Head of caudate nucleus (tissue), 42 donors: ENCODE measurements around the gene STIM1.

Experiments
- DNase-seq, 42 donors: peaks; one replicate each; pipeline versions ENCODE4 v3.0.0 to v3.0.0-alpha.2; 2020 to 2021; ENCODE audit warnings: mixed read lengths in 7 of 42
- intact Hi-C: fragments of 100-400 bp; cut with DNase I; formaldehyde crosslinking; loops from one replicate; pipeline ENCODE4 v1.15.0; 2022

Gene STIM1

GRCh38 chr11:3929649-3930048 lies 74.2 kb downstream of the STIM1 start:
- intact Hi-C loops, result no loop called here
- DNase-seq, result no peak

GRCh38 chr11:3932698-3933097 lies 77.2 kb downstream of the STIM1 start:
- intact Hi-C loops, result no loop called here
- DNase-seq, result no peak

GRCh38 chr11:3933165-3933628 lies 77.7 kb downstream of the STIM1 start:
- no peak for DNase-seq

GRCh38 chr11:3934658-3935057 lies 79.2 kb downstream of the STIM1 start:
- DNase-seq, result no peak
- intact Hi-C loops, result no loop called here

More at GRCh38 chr11:3933165-3933628, 77.7 kb downstream of the STIM1 start:
- intact Hi-C loops, result no loop called here

GRCh38 chr11:3936517-3936916 lies 81.1 kb downstream of the STIM1 start:
- intact Hi-C loops, result no loop called here
- DNase-seq, result no peak

GRCh38 chr11:3939211-3939610 lies 83.7 kb downstream of the STIM1 start:
- intact Hi-C loops, result no loop called here
- no peak for DNase-seq

GRCh38 chr11:3939651-3940190 lies 84.3 kb downstream of the STIM1 start:
- intact Hi-C loops, result no loop called here
- DNase-seq, result no peak

GRCh38 chr11:3942160-3942955 lies 86.9 kb downstream of the STIM1 start:
- intact Hi-C loops, result no loop called here
- no peak for DNase-seq

GRCh38 chr11:3942956-3943497 lies 87.6 kb downstream of the STIM1 start:
- no peak for DNase-seq
- intact Hi-C loops, result no loop called here

GRCh38 chr11:3944198-3944597 lies 88.7 kb downstream of the STIM1 start:
- intact Hi-C loops, result no loop called here
- peak in 20 of 42 donors; percentile 3 to 52 (median 26) for DNase-seq

GRCh38 chr11:3946455-3947017 lies 91.1 kb downstream of the STIM1 start:
- intact Hi-C loops, result no loop called here
- DNase-seq, result no peak

- DNase-seq, result no peak
- intact Hi-C loops, result no loop called here
Measured at GRCh38 chr11:3947061-3947460, 91.6 kb downstream of the STIM1 start.

- intact Hi-C loops, result no loop called here
- no peak for DNase-seq
Measured at GRCh38 chr11:3949125-3949524, 93.7 kb downstream of the STIM1 start.

- intact Hi-C loops, result no loop called here
- DNase-seq, result no peak
Measured at GRCh38 chr11:3950996-3951660, 95.7 kb downstream of the STIM1 start.

- no peak for DNase-seq
- intact Hi-C loops, result no loop called here
Measured at GRCh38 chr11:3952715-3953114, 97.3 kb downstream of the STIM1 start.

- intact Hi-C loops, result no loop called here
- DNase-seq, result no peak
Measured at GRCh38 chr11:3953327-3953726, 97.9 kb downstream of the STIM1 start.

- intact Hi-C loops, result no loop called here
- no peak for DNase-seq
Measured at GRCh38 chr11:3954448-3955298, 99.2 kb downstream of the STIM1 start.

GRCh38 chr11:3955299-3955665 lies 99.8 kb downstream of the STIM1 start:
- intact Hi-C loops, result no loop called here

GRCh38 chr11:3956038-3956437 lies 100.6 kb downstream of the STIM1 start:
- intact Hi-C loops, result no loop called here
- DNase-seq, result no peak

More at GRCh38 chr11:3955299-3955665, 99.8 kb downstream of the STIM1 start:
- no peak for DNase-seq
